Stimulated activated effector memory CD8-positive, alpha-beta T cell treated with anti-CD3 and anti-CD28 coated beads, Interleukin-12 subunit alpha, Interleukin-12 subunit beta, amount 100 ng/mL, for 72 hours (primary cell): Measurements from ENCODE around the gene MPO.

ENCODE experiments used
- ATAC-seq: fragments of 150-1000 bp; cut with Tn5 transposase; 2 replicates; pipeline ENCODE4 v1.10.0; 2021
- DNase-seq, 2 donors: peaks; one replicate each; pipeline ENCODE4 v3.0.0; 2021 to 2022; ENCODE audit warnings: low spot score in 2 of 2
- H3K27ac Mint-ChIP-seq: one replicate; pipeline ENCODE4 v1.8.0; 2022; ENCODE audit warnings: mild to moderate bottlenecking, mixed read lengths
- H3K36me3 Mint-ChIP-seq: one replicate; pipeline ENCODE4 v1.8.0; 2022; ENCODE audit warnings: mild to moderate bottlenecking, mixed read lengths
- H3K4me1 Mint-ChIP-seq: one replicate; pipeline ENCODE4 v1.8.0; 2022; ENCODE audit warnings: mixed read lengths
- H3K4me3 Mint-ChIP-seq: one replicate; pipeline ENCODE4 v1.8.0; 2022; ENCODE audit warnings: mild to moderate bottlenecking, mixed read lengths
- H3K9me3 Mint-ChIP-seq: one replicate; pipeline ENCODE4 v1.8.0; 2022; ENCODE audit warnings: mixed read lengths

The MPO gene

GRCh38 chr17:58322581-58323185 lies 41.9 kb upstream of the MPO start:
- H3K27ac Mint-ChIP-seq: peak overlapping the region; percentile 87
- H3K36me3 Mint-ChIP-seq: peaks cover 92% of the 10 kb centered on the region
- no peak for DNase-seq
- H3K9me3 Mint-ChIP-seq: no peaks in the 10 kb centered on the region
- no peak for ATAC-seq
- peaks cover 71% of the 10 kb centered on the region for H3K4me1 Mint-ChIP-seq
- no peak overlapping the region for H3K4me3 Mint-ChIP-seq

- H3K27ac Mint-ChIP-seq: peak overlapping the region; percentile 87
- peaks cover 71% of the 10 kb centered on the region for H3K4me1 Mint-ChIP-seq
- H3K4me3 Mint-ChIP-seq: no peak overlapping the region
- H3K36me3 Mint-ChIP-seq: peaks cover 92% of the 10 kb centered on the region
- no peak for DNase-seq
- no peak for ATAC-seq
- no peaks in the 10 kb centered on the region for H3K9me3 Mint-ChIP-seq
These were observed 41.1 kb upstream of the MPO start for GRCh38 chr17:58321571-58322525.

DNA sequence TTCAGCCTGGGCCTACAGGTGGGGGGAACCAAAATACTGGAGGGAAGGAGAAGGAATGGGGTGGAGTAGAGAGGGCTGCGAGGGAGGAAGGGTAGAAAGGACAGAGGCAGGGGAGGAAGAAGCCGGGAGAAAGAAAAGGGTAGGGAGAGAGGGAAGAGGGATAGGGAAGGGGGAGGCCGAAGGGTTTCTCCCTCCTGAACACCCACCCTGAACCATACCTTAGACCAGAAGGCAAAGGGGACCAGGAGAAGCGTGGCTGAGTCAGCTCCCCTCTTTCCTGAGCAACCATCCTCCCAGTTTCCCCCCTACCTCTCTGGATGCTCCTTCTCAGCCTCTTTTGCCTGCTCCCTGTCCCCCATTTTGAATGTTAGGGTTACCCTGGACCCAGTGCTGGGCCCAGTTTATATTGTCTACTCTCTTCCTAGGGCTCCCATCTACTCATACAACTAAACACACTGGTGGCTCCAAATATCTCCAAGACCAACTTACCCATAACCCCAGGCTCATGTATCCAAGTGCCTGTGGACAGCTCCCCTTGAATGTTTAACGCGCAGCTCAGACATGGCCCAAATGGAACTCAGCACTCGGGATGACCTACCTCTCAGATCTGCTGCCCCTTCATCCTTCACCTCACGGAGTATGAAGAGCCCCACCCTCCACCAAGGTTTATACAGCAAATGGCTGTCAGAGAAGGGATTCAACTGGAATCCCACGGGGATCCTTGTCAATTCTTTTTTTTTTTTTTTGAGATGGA lies 40.0 kb upstream of the MPO start:
- Mint-ChIP-seq H3K9me3 (no peaks in the 10 kb centered on the region), H3K4me1 (peaks cover 61% of the 10 kb centered on the region), H3K27ac (peak overlapping the region; percentile 87), H3K36me3 (peaks cover 82% of the 10 kb centered on the region), H3K4me3 (no peak overlapping the region)
- DNase-seq (no peak), ATAC-seq (no peak)

GRCh38 chr17:58320163-58320558 lies 39.4 kb upstream of the MPO start:
- H3K36me3 Mint-ChIP-seq: peaks cover 82% of the 10 kb centered on the region
- no peaks in the 10 kb centered on the region for H3K9me3 Mint-ChIP-seq
- DNase-seq: no peak
- H3K4me1 Mint-ChIP-seq: peaks cover 55% of the 10 kb centered on the region
- peak overlapping the region; percentile 87 for H3K27ac Mint-ChIP-seq
- no peak for ATAC-seq
- no peak overlapping the region for H3K4me3 Mint-ChIP-seq

- no peak for DNase-seq
- peaks cover 82% of the 10 kb centered on the region for H3K36me3 Mint-ChIP-seq
- no peak for ATAC-seq
- no peaks in the 10 kb centered on the region for H3K9me3 Mint-ChIP-seq
- no peak overlapping the region for H3K4me3 Mint-ChIP-seq
- peak overlapping the region; percentile 87 for H3K27ac Mint-ChIP-seq
- H3K4me1 Mint-ChIP-seq: peaks cover 53% of the 10 kb centered on the region
These were observed 38.7 kb upstream of the MPO start for GRCh38 chr17:58319173-58320162.

DNA sequence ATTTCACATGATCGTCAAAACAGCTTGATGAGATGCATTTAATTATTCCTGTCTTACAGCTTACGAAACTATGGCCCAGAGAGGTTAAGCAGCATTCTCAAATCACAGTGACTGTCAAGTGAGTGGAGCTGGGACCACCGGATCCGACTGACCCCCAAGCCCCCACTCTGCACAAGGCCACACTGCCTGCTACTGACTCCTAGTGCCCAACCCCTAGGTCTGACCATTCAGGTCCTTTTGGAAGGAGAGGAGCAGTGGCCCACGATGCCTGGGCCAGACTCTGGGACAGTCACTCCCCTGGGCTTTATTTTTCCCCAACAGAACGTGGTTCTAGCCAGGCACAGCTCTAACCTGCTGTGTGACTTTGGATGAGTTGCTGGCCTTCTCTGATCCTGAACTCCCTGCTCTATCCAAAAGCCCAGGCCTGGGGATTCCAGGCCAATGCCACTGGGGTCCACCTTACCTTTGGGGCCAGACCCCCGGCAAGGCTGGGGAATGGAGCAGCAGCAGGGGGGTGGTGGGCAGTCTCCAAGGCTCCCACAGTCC lies 38.0 kb upstream of the MPO start:
- Mint-ChIP-seq H3K4me3 (no peak overlapping the region), H3K9me3 (no peaks in the 10 kb centered on the region), H3K27ac (peak overlapping the region; percentile 87), H3K36me3 (peaks cover 84% of the 10 kb centered on the region), H3K4me1 (peaks cover 50% of the 10 kb centered on the region)
- DNase-seq: no peak
- ATAC-seq: no peak

DNA sequence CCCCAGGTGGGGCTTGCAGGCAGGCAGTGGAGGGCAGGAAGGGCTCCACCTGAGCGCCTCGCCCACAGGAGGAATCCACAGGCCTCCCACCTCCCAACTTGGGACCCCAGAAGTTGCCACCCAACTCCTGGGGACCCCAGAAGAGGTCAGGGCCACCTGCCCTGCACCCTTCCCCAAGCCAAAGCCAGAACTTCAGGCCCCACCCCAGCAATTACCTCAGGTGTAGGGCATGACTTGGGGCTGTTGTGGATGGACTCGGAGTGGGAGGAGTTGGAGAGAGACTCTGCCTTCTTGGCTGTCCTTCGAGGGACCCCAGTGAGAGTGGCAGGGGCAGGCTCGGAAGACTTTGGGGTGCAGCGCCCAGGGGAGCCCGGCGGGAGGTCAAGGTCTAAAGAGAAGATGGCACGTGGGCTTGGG lies 37.3 kb upstream of the MPO start:
- peak overlapping the region; percentile 87 for H3K27ac Mint-ChIP-seq
- H3K36me3 Mint-ChIP-seq: peaks cover 81% of the 10 kb centered on the region
- H3K4me1 Mint-ChIP-seq: peaks cover 44% of the 10 kb centered on the region
- H3K9me3 Mint-ChIP-seq: no peaks in the 10 kb centered on the region
- H3K4me3 Mint-ChIP-seq: peak overlapping the region; percentile 35
- ATAC-seq (no peak), DNase-seq (no peak)

GRCh38 chr17:58317421-58318064 lies 36.8 kb upstream of the MPO start:
- peak overlapping the region; percentile 35 for H3K4me3 Mint-ChIP-seq
- H3K4me1 Mint-ChIP-seq: peaks cover 41% of the 10 kb centered on the region
- DNase-seq (peak; percentile 64 to 84), ATAC-seq (peak; percentile 99)
- no peaks in the 10 kb centered on the region for H3K9me3 Mint-ChIP-seq
- peak overlapping the region; percentile 87 for H3K27ac Mint-ChIP-seq
- H3K36me3 Mint-ChIP-seq: peaks cover 75% of the 10 kb centered on the region

DNA sequence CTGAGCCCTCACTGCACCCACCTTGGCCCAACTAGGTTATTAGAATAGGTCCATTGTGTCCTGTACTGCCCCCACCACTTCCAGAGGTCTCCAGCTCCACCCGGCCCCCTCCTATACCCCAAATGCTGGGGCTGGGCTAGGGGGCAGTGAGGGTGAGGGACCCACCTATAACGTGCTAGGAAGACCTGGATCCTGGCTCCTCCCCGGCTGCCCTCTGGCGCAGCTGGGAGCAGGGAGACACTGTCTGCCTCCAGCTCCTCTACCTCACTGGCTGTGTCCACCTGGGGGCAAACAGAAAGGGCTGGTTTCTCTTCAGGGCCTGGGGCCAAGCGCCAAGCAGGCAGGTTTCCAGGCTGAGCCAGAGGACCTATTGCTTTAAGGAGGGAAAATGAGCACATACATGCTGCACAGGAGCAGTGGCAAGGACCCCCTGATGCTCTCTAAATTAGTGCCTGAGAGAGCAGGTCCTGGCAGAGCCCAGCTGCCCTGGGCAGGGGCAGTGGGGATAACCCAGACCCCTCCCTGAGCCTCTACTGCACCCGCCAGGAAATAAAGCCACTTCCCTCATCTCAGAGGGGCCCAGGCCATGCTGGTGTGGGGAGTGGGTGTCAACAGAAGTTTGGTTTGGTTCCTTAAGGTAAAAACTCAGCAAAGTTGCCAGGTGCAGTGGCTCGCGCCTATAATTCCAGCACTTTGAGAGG lies 35.7 kb upstream of the MPO start:
- DNase-seq (peak; percentile 1 to 45), ATAC-seq (no peak)
- Mint-ChIP-seq H3K4me1 (peaks cover 29% of the 10 kb centered on the region), H3K9me3 (no peaks in the 10 kb centered on the region), H3K36me3 (peaks cover 64% of the 10 kb centered on the region), H3K27ac (peak overlapping the region; percentile 87), H3K4me3 (no peak overlapping the region)

DNA sequence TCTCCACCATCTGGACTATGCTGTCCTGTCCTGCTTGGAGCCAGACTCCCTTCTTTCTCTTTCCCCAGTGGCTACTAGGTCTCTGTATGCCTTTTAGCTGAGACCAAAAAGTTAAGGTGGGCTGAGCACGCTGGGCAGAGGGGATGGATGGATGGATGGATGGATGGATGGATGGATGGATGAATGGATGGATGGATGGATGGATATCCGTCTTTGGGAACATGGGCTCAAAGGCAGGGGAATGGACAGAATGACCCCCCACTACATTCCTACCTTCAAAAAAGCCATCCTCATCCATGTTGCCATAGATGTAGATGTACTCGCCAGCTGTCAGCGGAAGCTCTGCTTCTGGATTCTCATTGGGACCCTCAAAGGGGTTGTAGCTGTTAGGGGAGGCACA lies 35.0 kb upstream of the MPO start:
- no peak for DNase-seq
- no peak for ATAC-seq
- H3K9me3 Mint-ChIP-seq: no peaks in the 10 kb centered on the region
- H3K4me1 Mint-ChIP-seq: peaks cover 28% of the 10 kb centered on the region
- H3K4me3 Mint-ChIP-seq: no peak overlapping the region
- peaks cover 57% of the 10 kb centered on the region for H3K36me3 Mint-ChIP-seq
- peak overlapping the region; percentile 87 for H3K27ac Mint-ChIP-seq

DNA sequence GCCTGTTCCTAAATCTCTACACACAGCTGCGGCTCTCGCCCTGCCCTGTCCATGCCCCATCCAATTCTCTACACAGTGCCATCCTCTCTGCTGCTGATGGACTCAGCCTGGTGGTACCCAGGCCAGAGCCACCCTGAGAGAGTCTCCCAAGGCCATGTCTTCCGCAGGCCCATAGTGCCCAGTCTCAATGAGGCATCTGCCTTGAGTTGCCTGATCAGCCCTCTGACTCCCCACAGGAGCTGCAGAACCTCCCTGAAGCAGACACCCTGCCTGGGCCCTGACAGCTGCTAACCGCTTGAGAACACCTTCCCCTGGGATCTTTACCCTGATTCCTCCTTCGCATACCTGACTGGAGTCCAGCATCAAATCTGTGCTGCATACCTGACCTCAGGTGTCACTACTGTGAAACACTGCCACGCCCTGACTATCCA lies 34.6 kb upstream of the MPO start:
- no peak for ATAC-seq
- no peaks in the 10 kb centered on the region for H3K9me3 Mint-ChIP-seq
- H3K4me3 Mint-ChIP-seq: no peak overlapping the region
- H3K27ac Mint-ChIP-seq: peak overlapping the region; percentile 87
- H3K4me1 Mint-ChIP-seq: peaks cover 28% of the 10 kb centered on the region
- DNase-seq: peak in 1 of 2 donors; percentile 45
- peaks cover 56% of the 10 kb centered on the region for H3K36me3 Mint-ChIP-seq

GRCh38 chr17:58314706-58315015 lies 33.9 kb upstream of the MPO start:
- peaks cover 54% of the 10 kb centered on the region for H3K36me3 Mint-ChIP-seq
- H3K4me3 Mint-ChIP-seq: no peak overlapping the region
- H3K27ac Mint-ChIP-seq: peak overlapping the region; percentile 87
- no peak for ATAC-seq
- no peak for DNase-seq
- no peaks in the 10 kb centered on the region for H3K9me3 Mint-ChIP-seq
- H3K4me1 Mint-ChIP-seq: peaks cover 24% of the 10 kb centered on the region

GRCh38 chr17:58313815-58314705 lies 33.3 kb upstream of the MPO start:
- peaks cover 19% of the 10 kb centered on the region for H3K4me1 Mint-ChIP-seq
- peaks cover 48% of the 10 kb centered on the region for H3K36me3 Mint-ChIP-seq
- DNase-seq (peak in 1 of 2 donors; percentile 41), ATAC-seq (no peak)
- peak overlapping the region; percentile 87 for H3K27ac Mint-ChIP-seq
- no peak overlapping the region for H3K4me3 Mint-ChIP-seq
- no peaks in the 10 kb centered on the region for H3K9me3 Mint-ChIP-seq
